GM12873 (cell line): ENCODE data around the gene RNF130.

Experiments
- TF ChIP-seq, protein P1 (sequence below): IDR thresholded peaks from 2 replicates; pipeline ENCODE4 v1.5.1; 2012; ENCODE audit warnings: low read depth, mild to moderate bottlenecking, moderate library complexity, low read length, control low read depth; ENCODE audit not compliant: insufficient read depth; ENCODE audit errors: missing control alignments

The RNF130 gene

GRCh38 chr5:179912951-179913350, 158.6 kb downstream of the RNF130 start:
- TF ChIP-seq, protein P1, sequence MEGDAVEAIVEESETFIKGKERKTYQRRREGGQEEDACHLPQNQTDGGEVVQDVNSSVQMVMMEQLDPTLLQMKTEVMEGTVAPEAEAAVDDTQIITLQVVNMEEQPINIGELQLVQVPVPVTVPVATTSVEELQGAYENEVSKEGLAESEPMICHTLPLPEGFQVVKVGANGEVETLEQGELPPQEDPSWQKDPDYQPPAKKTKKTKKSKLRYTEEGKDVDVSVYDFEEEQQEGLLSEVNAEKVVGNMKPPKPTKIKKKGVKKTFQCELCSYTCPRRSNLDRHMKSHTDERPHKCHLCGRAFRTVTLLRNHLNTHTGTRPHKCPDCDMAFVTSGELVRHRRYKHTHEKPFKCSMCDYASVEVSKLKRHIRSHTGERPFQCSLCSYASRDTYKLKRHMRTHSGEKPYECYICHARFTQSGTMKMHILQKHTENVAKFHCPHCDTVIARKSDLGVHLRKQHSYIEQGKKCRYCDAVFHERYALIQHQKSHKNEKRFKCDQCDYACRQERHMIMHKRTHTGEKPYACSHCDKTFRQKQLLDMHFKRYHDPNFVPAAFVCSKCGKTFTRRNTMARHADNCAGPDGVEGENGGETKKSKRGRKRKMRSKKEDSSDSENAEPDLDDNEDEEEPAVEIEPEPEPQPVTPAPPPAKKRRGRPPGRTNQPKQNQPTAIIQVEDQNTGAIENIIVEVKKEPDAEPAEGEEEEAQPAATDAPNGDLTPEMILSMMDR = no peak

DNA sequence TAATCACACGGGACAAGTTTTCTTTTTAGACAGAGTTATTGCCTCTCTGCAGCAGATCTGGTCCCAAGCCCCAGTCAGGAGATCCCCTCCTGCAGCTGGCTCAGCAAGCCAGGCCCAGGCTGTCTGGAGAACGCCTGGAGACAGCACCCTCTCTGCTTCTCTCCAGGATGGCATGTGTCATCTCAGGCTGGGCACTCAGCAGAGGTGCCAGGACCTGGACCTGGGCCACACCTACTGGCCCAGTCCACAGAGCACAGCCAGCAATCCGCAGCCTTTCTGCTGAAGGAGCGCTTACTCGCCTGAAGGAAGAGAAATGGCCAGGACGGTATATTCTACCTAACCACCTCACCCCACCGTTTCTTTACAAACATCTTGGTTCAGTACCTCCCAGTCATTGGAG, 159.2 kb downstream of the RNF130 start:
- TF ChIP-seq, protein P1 = no peak

- TF ChIP-seq, protein P1 = no peak
Measured at GRCh38 chr5:179909224-179909623, 162.3 kb downstream of the RNF130 start.

DNA sequence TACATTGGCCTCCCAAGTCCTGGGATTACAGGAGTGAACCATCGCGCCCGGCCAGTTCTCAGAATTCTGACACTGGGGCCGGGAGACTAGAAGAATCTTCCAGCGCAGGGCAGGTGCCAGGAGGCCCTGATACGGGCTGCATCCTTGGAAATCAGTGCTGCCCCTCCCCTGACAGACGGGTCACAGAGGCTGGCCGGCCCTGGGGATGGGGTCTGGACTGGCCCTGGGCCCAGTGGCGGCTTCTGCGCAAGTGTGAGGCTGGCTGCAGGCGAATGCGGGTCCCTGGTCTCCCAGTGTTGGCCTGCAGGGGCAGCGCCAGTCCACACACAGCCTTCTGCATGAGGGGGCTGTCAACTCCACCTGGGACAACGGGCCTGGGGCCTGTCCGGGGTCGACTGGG, 163.0 kb downstream of the RNF130 start:
- TF ChIP-seq, protein P1 = peak; percentile 33

DNA sequence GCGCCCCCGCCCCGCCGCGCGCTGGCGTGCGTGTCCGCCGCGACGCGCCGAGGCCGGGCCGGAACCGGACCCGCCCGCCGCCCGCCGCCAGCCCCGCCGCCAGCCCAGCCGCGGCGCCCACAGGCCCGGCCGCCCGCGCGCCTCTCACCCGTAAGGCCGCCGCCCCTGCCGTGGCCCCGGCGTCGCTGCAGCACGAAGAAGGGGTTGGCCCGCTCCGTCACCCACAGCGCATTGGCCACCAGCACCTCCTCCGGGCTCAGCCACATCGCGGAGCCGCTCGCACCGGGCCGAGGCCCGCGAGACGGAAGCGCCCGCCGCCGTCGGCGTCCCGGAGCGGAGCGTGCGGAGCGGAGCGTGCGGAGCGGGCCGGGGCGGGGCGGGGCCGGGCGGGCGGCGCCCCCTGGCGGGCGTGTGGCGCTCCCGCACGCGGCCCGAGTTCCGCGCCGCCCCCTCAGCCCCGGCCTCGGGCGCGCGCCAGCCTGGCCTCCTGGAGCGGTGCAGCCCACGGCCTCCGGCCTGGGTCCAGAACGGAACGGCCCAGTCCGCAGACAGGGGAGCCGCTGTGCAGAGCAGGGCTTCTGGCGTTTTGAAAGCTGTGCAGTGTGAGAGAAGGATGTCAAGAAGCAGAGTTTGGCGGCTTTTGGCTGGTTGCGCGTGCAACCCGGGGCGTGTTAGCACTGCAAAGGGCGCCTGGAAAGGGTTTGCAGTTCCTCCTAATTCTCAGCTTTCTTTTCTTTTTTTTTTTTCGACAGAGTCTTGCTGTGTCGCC, 163.8 kb downstream of the RNF130 start, which contains the start of gene TBC1D9B:
Gene TBC1D9B, minus strand, starts transcription at position 342 of the 769 bp plus-strand sequence. Its CDS starts 76 bp downstream, at position 266.
- TF ChIP-seq, protein P1 = peak; percentile 43

DNA sequence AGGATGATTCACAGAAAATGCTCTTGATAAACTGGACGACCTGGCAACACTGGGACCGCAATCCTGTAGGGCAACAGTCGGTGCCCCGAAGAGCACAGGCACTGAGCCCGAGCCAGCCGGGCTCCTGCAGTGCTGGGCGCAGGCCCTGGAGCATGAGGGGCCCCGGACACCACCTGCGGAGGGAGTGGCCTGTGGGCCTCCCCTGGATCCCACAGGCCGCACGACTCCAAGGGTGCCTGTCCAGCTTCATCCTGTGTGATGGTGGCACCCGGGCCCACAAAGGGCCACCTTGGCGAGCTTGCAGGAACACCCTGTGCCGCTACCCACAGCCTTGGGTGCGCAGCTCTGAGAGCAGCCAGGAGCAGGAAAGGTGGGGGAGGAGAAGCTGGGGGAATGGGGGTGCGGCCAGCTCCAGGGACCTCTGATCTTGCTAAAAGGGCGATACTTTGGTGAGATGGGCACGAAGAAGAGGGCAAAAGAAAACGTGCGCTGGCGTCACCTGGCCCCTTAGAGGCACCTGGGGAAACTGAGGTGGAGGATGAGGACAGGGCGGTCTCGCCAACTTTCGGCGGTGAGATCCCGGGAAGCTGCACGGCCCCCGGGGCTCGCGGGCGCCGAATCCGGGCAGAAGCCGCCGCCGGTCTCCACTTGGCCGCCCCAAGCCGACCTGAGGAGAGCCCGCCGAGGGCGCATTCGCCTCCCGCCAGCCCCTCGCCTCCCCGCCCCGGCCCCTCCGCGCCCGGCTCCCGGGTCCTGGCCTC, 164.6 kb downstream of the RNF130 start:
- TF ChIP-seq, protein P1 = no peak

GRCh38 chr5:179906294-179906794, 165.2 kb downstream of the RNF130 start:
- TF ChIP-seq, protein P1 = no peak
